Measurements from ENCODE around the gene KANK4.
"Not testable (repeated sequence)": the region's sequence is repeated elsewhere in the genome, so short reads cannot be mapped to it uniquely, and the experiment has no call there.

Gene KANK4

DNA sequence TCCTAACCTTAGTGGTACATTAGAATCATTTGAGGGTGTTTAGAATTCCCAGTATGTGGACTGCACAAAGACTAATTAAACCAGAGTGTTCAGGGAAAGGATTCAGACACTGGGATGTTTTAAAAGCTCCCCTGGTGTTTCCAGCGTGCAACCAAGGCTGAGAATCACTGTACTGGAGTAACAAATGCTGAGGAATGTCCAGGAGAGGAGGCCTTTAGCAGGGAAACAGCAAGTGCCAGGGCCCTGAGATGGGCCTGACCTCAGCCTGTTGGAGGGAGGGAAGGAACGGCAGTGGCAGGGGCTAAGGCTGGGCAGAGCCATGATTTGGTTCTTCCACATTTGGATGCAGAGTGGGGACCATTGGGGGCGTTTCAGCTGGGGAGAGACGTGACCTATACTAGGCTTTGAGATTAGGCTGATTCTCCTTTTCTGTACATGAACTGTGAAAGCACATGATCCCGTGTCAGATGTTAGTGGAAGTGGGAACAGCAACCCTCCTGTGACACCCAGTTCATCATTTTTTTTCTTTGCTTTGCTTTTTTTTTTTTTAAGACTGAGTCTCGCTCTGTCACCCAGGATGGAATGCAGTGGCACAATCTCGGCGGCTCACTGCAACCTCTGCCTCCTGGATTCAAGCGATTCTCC lies 49.3 kb downstream of the KANK4 start:
- DNase-seq = no peak

DNA sequence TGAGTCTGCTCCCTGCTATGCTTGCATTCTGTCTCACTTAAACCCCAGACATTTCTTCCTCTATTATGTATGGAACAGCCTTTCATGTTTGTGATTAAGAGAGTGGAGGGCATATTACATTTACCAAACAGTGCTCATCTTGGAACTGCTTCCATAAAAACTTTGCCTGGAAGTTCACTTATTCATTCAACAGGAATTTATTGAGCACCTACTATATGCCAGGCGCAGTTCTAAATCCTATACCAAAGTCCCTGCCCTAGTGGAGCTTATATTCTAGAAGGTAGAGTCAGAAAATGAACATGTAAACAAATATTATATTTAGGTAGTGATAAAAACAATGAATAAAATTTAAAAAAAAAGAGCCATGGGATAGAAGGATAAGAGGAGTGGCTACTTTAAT lies 49.8 kb downstream of the KANK4 start:
- no peak for DNase-seq

DNA sequence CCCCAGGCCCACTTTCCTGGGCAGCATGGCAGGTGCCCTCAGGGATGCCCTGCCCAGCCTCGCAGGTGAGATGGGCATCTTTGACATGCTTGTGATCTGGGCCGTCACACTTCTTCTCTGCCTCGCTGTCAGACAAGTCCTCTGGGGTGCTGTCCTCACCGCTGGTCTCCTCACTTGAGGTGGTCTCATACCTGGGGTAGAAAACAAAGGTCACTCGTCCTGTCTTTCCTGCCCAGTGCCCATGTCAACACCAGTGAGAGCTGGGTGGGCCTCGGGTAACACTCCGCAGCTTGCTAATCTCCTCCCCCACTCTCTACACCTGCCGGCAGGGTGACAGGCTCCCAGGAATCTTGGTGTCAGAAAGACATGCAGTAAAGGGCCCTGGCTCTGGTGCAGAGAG lies 50.9 kb downstream of the KANK4 start:
- DNase-seq = no peak

- no peak for DNase-seq
Observed at GRCh38 chr1:62265956-62266935, 53.0 kb downstream of the KANK4 start.

- no peak for DNase-seq
Observed at GRCh38 chr1:62263814-62264353, 55.4 kb downstream of the KANK4 start.

DNA sequence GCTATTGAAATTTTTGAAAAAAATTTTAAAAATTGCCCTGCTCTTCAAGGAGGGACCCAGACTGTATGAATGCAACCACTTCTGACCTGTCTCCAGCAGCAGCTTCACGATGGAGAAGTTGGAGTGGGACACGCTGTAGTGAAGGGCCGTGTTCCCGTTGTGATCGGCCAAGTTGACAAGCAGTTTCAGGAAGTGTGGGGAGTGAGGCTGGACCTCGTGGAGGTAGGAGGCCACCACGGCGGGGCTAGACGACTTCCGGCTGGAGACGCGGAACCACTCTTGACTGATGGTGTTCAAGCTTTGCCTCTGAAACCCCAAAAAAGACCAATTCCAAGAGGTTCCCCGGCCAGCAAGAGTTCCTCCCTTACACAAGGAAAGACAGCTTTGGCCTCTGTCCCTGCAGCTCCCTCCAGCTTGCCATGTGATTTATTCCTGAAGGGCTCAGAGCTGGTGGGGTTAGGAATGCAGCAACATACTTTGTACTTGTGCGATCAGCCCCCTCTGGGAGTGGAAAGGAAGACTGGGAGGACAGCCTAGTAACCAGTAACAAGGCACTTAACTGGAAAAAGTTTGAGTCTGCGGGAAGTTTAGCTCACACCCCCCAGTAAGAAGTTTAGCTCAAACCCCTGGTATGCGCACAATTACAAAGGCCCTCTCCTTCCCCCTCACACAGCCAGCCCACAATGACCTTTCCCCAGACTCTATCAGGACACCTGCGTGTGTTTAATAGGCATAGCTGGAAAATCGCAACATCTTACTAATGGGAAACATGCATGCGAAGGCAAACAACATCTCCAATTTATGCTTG lies 56.0 kb downstream of the KANK4 start:
- no peak for DNase-seq

DNA sequence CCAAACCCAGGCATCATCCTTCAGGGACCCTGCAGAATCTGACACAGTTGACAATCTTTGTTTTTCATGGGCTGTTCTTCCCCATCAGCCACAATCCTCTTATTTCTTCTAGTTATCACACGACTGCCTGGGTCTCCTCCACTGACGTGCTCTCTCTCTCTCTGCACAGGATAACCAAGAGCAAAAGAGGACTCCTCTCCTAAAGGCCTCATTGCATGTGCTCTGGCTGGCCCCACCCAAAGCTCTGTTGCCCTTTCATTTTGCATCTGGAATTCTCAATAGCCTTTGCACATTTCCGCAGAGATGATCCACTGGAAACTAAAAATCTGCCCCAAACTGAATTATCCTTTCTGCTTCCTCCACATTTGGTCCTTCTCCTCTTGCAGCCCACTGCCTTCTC lies 58.5 kb downstream of the KANK4 start:
- no peak for DNase-seq

- no peak for DNase-seq
Observed at GRCh38 chr1:62259551-62259950, 59.7 kb downstream of the KANK4 start.

- DNase-seq = no peak
Observed at GRCh38 chr1:62250126-62250726, 69.0 kb downstream of the KANK4 start.

DNA sequence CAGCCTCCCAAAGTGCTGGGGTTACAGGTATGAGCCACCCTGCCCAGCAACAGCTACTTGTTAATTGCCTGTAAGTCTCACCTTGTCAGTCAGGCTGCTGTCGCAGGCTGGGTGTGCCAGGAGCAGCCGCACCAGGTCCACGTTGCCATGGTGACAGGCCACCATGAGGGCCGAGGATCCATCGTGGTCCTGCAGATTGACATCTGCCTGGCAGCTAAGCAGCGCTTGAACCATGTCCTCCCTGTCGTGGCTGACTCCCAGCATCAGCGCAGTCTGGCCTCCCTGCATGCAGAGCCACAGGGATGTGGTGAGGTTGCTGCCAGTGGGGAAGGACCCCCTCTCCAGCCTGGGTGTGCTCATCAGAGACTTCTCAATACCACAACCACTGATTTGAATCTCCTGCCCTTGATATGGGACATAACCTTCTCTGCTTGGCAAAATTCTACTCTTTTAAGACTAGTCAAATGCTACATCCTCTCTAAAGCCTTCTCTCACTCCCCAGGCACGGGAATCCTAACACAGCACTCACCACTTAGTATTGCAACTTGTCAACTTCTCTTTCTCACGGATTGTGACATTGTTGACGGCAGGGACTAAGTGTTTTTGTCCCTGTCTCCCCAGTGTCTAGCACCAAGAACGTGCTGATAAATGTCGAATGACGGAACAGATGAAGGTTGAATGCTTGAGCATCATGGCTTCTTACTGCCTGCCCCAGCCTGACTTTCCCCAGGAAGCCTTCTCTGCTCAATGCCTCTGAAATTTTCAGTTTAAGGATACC lies 71.7 kb downstream of the KANK4 start:
- no peak for DNase-seq

DNA sequence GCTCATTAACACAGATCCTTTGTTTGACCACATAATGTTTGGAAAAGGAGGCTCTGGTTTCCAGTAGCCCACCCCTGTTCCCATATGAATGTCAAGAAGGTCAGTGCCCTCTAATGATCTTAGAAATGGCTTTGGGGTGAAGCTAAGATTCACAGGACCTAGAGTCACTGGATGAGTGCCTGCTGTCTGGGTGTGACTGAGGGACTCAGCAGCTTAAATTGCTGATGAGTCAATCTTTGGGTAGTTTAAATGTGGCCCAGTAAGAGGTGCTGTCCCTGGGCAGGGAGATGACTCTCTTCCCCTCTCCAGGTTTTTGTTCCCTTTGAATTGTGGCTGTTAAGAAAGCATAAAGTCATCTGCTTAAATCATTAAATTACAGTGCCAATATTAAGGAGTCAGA lies 74.0 kb downstream of the KANK4 start:
- no peak for DNase-seq

DNA sequence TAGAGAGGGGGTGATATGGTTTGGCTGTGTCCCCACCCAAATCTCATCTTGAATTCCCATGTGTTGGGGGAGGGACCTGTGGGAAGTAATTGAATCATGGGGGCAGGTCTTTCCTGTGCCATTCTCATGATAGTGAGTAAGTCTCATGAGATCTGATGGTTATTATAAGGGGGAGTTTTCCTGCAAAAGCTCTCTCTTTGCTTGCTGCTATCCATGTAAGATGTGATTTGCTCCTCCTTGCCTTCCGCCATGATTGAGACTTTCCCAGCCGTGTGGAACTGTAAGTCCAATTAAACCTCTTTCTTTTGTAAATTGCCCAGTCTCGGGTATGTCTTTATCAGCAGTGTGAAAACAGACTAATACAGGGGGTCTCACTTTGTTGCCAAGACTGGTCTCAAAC lies 74.9 kb downstream of the KANK4 start:
- not testable (repeated sequence) for DNase-seq

DNA sequence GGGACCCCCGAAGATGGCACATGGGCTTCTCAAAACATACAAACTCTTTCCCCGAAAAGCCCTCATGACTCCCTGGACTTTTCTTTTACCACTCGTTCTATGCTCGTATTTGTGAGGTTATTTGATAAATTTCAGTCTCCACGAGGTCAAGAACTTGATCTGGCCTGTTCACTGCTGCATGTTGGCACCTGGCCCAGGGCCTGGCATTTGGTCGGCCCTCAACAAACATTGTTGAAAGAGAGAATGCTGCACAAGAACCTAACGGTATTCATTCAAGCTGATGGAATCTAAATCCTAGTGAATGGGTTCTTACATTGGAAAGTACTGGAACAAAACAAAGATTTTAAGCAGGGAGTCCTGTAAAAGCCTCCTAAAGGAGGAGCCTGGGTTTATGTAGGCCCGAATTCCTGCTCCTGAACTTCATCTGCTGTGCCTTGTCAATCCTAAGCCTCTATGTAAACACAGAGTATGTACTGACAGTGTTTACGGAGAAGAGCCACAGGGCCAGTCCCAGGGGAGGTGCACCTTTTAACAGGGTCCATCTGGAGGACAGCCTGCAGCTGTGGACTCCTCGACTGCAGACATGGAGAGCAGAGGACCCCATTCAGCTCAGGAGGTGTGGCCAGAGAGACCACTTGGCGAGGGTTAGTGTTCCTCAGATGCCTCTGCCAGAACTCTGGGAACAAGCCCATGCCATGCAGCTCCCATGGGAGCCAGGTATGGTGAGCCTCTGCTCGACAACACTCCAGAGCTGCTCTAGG lies 77.7 kb downstream of the KANK4 start:
- no peak for DNase-seq

DNA sequence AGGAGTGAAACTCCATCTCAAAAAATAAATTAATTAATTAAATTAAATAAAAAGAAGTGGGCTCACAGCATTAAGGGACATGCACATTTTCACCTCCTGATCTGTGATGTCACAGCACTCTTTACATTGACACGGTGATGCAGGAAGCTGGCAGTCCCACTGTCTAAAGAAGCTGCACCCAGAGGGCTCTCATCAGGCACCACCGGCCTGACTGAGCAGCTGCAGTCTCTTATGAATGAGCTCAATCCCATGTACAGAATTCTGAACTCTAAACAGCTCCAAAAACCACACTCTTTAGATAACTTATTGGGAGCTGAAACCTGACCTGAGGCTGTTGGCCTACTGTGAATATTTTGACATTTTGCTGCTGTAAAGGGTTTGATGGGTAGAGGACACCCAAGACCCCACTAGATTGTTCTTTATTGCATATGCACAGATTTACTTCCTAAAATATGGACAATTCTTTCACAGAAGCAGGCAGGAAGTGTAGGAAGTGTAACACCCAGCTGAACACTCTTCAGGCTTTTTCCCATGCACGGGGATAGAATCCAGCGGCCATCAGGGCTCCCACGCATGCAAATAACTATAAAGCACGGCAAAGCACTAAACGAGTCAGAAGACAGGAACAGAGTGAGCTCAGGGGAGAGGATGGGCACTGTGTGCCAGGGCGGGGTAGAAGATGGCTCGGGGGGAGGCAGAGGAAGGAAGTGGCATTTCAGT lies 78.4 kb downstream of the KANK4 start:
- DNase-seq = no peak

GRCh38 chr1:62239652-62240403 lies 79.4 kb downstream of the KANK4 start:
- not testable (repeated sequence) for DNase-seq

DNA sequence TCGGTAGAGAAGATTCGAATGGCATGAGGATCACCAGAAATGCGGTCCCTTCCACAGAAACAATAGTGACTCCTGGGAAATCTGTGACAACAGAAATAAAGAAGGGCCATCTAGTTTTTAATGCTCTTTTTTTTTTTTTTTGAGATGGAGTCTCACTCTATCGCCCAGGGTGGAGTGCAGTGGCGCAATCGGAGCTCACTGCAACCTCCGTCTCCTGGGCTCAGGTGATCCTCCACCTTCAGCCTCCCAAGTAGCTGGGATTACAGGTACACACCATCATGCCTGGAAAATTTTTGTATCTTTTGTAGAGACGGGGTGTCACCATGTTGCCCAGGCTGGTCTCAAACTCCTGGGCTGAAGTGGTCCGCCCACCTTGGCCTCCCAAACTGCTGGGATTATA lies 80.7 kb downstream of the KANK4 start:
- no peak for DNase-seq

- DNase-seq = no peak
Observed at GRCh38 chr1:62237950-62238374, 81.3 kb downstream of the KANK4 start.

- DNase-seq = no peak
Observed at GRCh38 chr1:62237361-62237760, 81.9 kb downstream of the KANK4 start.

GRCh38 chr1:62235576-62235975 lies 83.7 kb downstream of the KANK4 start:
- DNase-seq = no peak

GRCh38 chr1:62234688-62235087 lies 84.5 kb downstream of the KANK4 start:
- no peak for DNase-seq

Data from NCI-H1048 (cell line).